Measurements from ENCODE around the gene APPBP2. TPM values are rescaled to one million over a fixed set of nuclear protein-coding genes. Genes with fewer than 3 reads are reported as not detected.

The APPBP2 gene
- total RNA-seq, 4 donors from 2014 or later, result 33.1 to 49.0 (median 45.4) TPM

DNA sequence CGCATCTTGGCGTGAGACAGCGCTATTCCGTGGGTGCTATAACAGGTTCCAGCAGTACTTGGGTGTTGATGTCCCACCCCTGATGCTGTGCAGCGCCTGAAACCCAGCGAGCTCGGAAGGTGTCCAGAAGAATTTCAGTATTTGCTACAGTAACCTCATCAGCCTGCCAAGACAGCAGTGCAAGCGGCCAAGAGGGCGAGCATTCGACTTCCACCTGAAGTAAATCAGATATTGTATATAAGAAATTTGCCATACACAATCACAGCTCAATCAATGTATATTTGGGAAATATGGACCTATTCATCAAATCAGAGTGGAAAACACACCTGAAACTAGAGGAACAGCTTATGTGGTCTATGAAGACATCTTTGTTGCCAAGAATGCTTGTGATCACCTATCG is 13.0 kb downstream of the APPBP2 start:
- H3K27ac ChIP-seq, result no peak overlapping the region
- no peak for DNase-seq
- WGBS, 2 donors, result 93 to 98% methylated on average over 11 of the region's 11 CpGs
- no peaks in the 10 kb centered on the region for H3K9me3 ChIP-seq
- no peaks in the 10 kb centered on the region for H3K27me3 ChIP-seq
- TF ChIP-seq POLR2A (IDR thresholded peaks at IDR 0.05), result no peak
- TF ChIP-seq, protein P1, sequence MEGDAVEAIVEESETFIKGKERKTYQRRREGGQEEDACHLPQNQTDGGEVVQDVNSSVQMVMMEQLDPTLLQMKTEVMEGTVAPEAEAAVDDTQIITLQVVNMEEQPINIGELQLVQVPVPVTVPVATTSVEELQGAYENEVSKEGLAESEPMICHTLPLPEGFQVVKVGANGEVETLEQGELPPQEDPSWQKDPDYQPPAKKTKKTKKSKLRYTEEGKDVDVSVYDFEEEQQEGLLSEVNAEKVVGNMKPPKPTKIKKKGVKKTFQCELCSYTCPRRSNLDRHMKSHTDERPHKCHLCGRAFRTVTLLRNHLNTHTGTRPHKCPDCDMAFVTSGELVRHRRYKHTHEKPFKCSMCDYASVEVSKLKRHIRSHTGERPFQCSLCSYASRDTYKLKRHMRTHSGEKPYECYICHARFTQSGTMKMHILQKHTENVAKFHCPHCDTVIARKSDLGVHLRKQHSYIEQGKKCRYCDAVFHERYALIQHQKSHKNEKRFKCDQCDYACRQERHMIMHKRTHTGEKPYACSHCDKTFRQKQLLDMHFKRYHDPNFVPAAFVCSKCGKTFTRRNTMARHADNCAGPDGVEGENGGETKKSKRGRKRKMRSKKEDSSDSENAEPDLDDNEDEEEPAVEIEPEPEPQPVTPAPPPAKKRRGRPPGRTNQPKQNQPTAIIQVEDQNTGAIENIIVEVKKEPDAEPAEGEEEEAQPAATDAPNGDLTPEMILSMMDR (IDR thresholded peaks at IDR 0.05), result no peak
- H3K4me1 ChIP-seq, result peaks cover 16 to 20% of the 10 kb centered on the region in 2 donors
- intact Hi-C loops (cut with DNase I), result no loop called here
- H3K36me3 ChIP-seq, result no peaks in the 10 kb centered on the region
- no peak overlapping the region for H3K4me3 ChIP-seq (replicated peaks in 1 of 3)

GRCh38 chr17:60510723-60511122 is 15.3 kb downstream of the APPBP2 start:
- no peaks in the 10 kb centered on the region for H3K36me3 ChIP-seq
- peaks cover 20 to 27% of the 10 kb centered on the region in 2 donors for H3K4me1 ChIP-seq
- no peaks in the 10 kb centered on the region for H3K9me3 ChIP-seq
- H3K27ac ChIP-seq, result no peak overlapping the region
- intact Hi-C loops (cut with DNase I), result no loop called here
- DNase-seq, result no peak
- no peak overlapping the region for H3K4me3 ChIP-seq (replicated peaks in 1 of 3)
- H3K27me3 ChIP-seq, result no peaks in the 10 kb centered on the region
- TF ChIP-seq, protein P1 (IDR thresholded peaks at IDR 0.05), result no peak
- TF ChIP-seq POLR2A (IDR thresholded peaks at IDR 0.05), result no peak

- H3K4me3 ChIP-seq (replicated peaks in 1 of 3), result no peak overlapping the region
- intact Hi-C loops (cut with DNase I), result no loop called here
- H3K36me3 ChIP-seq, result no peaks in the 10 kb centered on the region
- no peaks in the 10 kb centered on the region for H3K27me3 ChIP-seq
- TF ChIP-seq POLR2A (IDR thresholded peaks at IDR 0.05), result no peak
- TF ChIP-seq, protein P1 (IDR thresholded peaks at IDR 0.05), result no peak
- H3K9me3 ChIP-seq, result no peaks in the 10 kb centered on the region
- H3K27ac ChIP-seq, result no peak overlapping the region
- DNase-seq, result no peak
- peaks cover 20 to 27% of the 10 kb centered on the region in 2 donors for H3K4me1 ChIP-seq
- 89 to 94% methylated on average over 4 of the region's 4 CpGs for WGBS, 2 donors
These were observed 16.0 kb downstream of the APPBP2 start for GRCh38 chr17:60510031-60510430.

DNA sequence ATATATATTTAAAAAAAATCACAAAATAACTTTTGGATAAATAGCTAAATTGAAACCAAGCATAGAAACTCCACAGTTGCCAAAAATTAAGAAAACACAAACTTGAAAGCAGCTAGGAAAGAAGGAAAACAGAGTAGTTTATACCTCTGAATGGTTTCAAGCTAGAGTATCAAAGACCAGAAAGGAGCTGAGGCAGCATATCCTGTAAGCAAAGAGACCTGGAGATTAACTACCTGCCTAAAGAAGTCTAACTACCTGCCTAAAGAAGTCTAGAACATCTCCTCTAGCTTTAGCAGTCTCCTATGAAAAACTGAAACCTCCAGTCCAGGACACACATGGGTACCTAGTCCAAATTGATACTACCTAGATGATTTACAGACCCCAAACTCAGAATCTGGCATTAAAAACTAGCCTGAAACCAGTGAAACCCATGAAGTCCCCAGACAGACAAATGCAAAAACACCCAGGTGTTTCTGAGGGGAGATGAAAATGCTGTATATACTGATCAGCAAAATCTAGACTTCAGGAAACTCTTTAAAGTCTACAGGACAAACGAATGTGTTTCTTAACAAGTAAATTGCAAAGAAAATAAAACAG is 17.6 kb downstream of the APPBP2 start:
- TF ChIP-seq, protein P1 (IDR thresholded peaks at IDR 0.05), result no peak
- no peak for TF ChIP-seq POLR2A (IDR thresholded peaks at IDR 0.05)
- H3K4me3 ChIP-seq (replicated peaks in 1 of 3), result no peak overlapping the region
- WGBS, 2 donors, result 32 to 39% methylated on average over 1 of the region's 1 CpG
- peaks cover 16 to 27% of the 10 kb centered on the region in 2 donors for H3K4me1 ChIP-seq
- H3K27me3 ChIP-seq, result no peaks in the 10 kb centered on the region
- intact Hi-C loops (cut with DNase I), result no loop called here
- DNase-seq, result no peak
- no peaks in the 10 kb centered on the region for H3K9me3 ChIP-seq
- peak overlapping the region in 1 of 3 donors; percentile 1 for H3K27ac ChIP-seq
- no peaks in the 10 kb centered on the region for H3K36me3 ChIP-seq

GRCh38 chr17:60506312-60506711 is 19.7 kb downstream of the APPBP2 start:
- Histone ChIP-seq H3K27me3 (no peaks in the 10 kb centered on the region), H3K9me3 (no peaks in the 10 kb centered on the region), H3K27ac (no peak overlapping the region), H3K36me3 (no peaks in the 10 kb centered on the region), H3K4me1 (peaks cover 16 to 27% of the 10 kb centered on the region in 2 donors), H3K4me3 (replicated peaks in 1 of 3) (no peak overlapping the region)
- TF ChIP-seq, protein P1 (IDR thresholded peaks at IDR 0.05), result no peak
- no peak for TF ChIP-seq POLR2A (IDR thresholded peaks at IDR 0.05)
- intact Hi-C loops (cut with DNase I), result no loop called here
- 94 to 96% methylated on average over 1 of the region's 1 CpG for WGBS, 2 donors
- no peak for DNase-seq

All from thyroid gland (tissue), 4 donors.